NCI-H1930 (cell line): ENCODE measurements around the gene SFRP2.

Experiments
- DNase-seq, 2 experiments: peaks; one replicate each; lab custom pipeline; 2025; lab: John Stamatoyannopoulos, UW

Gene SFRP2

GRCh38 chr4:153788413-153789276 is at the start of gene SFRP2:
Gene SFRP2, minus strand, starts transcription at chr4:153789083. Its CDS starts 248 bp downstream, at chr4:153788835.
- DNase-seq, result no peak

DNA sequence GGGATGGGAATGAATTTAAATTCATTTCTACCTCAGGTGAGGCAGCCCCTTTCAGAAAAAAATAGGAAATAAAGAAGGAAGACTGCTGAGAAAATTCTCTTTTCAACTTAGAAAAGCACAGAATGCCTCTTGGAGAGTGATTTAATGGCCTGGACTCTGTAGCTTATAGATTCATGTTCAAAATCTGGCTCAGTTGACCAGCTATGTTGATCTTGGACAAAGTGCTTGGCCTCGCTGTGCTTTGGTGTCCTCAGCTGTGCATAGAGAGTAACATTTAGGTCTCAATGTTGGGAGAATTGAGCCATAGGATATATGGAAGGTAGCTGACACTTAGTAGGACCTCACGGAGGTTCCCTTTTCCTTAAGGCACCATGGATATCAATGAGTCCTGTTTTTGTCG is 49.7 kb upstream of the SFRP2 start:
- no peak for DNase-seq

- DNase-seq, result no peak
These were observed 46.0 kb upstream of the SFRP2 start for GRCh38 chr4:153834901-153835300.

- DNase-seq, result no peak
These were observed 43.9 kb upstream of the SFRP2 start for GRCh38 chr4:153832720-153833287.

DNA sequence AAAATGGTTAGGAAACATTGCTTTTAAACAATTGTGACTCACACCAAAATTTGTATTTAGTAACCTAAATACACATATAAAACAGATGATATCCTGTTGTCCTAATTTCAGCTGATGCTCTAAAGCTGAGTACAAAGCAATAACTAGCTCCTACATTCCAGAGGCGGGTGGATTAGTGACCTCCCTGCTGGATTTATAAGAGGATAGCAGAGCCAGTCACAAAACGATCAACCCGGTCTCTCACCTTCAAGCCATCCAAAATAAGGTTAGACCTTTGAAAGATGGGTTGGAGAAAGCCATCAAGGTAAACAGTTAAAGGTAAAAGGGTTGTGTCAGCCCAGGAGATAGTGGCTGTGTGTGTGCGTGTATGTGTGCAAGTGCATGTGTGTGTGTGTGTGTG is 43.2 kb upstream of the SFRP2 start:
- no peak for DNase-seq

GRCh38 chr4:153831245-153831644 is 42.4 kb upstream of the SFRP2 start:
- DNase-seq, result no peak

DNA sequence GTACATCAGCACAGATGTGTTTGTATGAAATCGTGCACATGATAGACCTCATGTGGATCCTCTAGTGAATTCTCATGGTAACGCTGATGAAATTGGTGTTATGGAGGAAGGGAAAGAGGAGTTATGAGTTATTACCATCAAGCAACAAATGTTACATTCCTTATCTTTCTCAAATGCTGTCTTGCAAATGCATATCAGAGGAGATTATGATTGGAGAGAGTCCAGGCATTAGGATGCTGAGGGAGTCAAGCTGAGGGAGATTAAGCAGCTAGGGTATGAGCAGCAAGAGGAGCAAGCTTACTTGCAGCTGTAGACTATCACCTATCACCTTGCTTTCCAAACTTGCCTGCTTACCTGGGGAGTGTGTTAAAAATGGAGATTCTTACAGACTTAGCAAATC is 36.8 kb upstream of the SFRP2 start:
- no peak for DNase-seq

- no peak for DNase-seq
These were observed 36.2 kb upstream of the SFRP2 start for GRCh38 chr4:153825126-153825525.

GRCh38 chr4:153824501-153824900 is 35.6 kb upstream of the SFRP2 start:
- DNase-seq, result no peak

- no peak for DNase-seq
These were observed 34.6 kb upstream of the SFRP2 start for GRCh38 chr4:153823483-153823882.

- no peak for DNase-seq
These were observed 33.4 kb upstream of the SFRP2 start for GRCh38 chr4:153822316-153822715.

GRCh38 chr4:153817466-153817865 is 28.6 kb upstream of the SFRP2 start:
- DNase-seq, result no peak

DNA sequence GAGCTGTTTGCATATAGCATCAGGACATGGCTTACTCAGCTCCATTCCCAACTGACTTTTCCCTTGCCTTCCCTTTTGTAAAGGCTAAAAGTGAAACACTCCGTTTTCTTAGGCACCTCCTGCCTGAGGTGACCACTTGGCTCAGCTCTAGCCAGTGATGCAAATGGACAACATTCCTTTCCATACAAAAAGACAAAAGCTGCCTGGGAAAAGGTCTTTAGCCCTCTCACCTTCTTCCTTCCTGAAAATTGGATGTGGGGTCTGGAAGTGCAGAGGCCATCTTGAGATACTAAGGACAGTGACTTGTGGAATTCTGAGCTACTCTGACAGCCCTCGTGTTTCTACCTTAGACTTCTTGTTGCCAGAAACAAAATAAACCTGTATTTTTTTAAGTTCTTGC is 27.7 kb upstream of the SFRP2 start:
- no peak for DNase-seq

GRCh38 chr4:153814789-153815188 is 25.9 kb upstream of the SFRP2 start:
- DNase-seq, result no peak

DNA sequence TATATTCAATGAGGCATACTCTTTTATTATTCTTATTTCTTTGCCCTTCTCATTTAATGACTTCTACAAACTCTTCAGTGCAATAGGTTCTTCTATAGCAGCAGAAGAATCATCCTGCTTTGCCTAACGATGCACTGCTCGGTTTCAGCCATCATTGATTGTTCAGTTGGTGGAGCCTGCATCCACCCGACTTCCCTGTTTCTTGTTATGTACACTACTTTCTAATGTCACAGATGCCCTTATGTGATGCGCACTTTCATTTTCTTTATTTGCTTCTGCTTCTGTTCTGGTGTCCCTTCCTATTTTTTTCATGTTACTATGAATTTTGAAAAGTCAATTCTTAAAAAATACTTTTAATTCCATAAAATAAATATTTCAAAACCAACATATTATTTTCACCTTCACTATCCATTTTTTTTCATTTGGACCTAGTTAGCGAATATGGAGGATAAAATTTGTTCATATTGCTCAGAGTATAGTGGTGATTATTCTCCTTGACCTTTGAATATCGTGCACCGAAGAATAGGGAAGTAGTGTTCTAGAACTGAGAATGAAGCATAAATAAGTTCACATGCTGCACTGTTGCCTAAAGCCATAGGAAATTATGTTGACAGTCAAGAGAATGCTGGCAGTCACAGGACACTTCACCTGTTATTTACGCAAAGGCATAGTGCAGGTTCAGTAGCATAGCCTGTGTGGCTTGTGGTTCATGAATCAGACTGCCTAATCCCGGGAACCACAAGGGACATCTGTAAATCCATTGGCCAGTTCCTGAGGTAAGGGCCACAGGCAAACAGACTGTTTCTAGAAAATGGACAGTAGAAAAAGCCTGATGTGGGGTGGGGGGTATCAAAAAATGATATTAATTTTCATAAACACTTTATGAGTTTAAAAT is 21.3 kb upstream of the SFRP2 start:
- no peak for DNase-seq

DNA sequence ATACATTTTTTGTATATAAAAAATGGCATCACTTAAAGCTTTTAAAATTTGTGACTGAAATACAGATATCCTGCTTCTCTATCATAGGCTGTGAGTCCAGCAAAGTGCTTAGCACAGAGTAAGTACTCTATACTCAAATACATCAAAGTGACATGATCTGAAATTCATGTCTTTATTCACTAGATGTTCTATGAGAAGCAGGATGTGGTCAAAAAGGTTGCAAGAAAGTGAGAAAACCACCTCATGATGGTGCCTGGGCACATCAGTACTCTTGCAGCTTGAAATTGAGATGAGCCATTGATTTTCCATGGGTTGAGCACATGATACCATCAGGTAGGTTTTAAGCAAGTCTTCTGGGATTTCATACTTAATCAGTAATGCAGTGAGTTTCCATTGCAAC is 20.4 kb upstream of the SFRP2 start:
- no peak for DNase-seq

DNA sequence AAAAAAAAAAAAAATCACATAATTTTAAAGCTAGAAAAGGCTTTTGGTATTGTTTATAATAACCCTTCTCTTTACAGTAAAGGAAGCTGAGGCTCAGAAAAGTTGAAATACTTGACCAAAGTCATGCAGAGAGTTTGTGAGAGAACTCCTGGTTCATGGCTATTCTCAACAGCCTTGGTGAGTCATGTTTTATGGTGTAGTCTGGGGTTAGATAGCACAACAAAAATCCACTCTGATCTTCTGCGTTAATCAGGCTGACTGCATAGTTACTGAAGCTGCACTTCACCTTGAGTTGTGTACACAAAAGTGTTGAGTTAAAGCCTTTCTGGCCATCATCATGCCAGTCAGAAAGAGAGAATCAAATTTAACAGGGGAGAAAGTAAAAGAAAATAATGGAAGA is 19.3 kb upstream of the SFRP2 start:
- no peak for DNase-seq

DNA sequence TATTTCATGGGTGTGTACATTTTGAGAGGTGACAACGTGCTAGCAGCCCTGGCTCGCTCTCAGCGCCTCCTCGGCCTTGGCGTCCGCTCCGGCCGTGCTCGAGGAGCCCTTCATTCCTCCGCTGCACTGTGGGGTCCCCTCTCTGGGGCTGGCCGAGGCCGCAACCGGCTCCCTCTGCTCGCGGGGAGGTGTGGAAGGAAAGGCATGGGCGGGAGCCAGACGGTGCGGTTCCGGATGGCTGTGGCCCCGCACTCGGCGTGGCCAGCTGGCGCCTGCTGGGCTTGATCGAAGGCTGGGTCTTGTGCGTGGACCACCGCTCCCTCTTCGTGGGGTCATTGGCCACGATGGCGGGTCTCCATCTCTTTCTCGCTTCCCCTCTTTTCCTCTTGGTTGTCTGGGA is 17.2 kb upstream of the SFRP2 start:
- no peak for DNase-seq

GRCh38 chr4:153804722-153805121 is 15.8 kb upstream of the SFRP2 start:
- DNase-seq, result no peak

DNA sequence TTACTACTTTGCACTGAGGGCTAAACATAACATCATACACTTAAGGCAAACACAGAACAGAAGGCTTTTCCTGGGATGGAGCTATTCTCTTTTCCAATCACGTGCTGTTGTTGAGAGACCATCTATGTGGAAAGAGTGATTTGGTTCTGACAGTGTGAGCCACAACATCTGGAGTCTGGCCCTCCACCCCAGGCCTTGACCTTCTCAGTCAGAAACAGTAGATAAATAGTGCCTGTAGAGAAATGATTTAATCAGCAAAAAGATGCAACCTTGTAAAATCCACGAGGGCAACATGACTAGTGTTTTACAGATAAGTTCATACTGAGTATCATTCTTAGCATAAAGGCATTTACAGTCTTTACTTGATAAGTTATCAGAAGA is 10.8 kb upstream of the SFRP2 start:
- no peak for DNase-seq

DNA sequence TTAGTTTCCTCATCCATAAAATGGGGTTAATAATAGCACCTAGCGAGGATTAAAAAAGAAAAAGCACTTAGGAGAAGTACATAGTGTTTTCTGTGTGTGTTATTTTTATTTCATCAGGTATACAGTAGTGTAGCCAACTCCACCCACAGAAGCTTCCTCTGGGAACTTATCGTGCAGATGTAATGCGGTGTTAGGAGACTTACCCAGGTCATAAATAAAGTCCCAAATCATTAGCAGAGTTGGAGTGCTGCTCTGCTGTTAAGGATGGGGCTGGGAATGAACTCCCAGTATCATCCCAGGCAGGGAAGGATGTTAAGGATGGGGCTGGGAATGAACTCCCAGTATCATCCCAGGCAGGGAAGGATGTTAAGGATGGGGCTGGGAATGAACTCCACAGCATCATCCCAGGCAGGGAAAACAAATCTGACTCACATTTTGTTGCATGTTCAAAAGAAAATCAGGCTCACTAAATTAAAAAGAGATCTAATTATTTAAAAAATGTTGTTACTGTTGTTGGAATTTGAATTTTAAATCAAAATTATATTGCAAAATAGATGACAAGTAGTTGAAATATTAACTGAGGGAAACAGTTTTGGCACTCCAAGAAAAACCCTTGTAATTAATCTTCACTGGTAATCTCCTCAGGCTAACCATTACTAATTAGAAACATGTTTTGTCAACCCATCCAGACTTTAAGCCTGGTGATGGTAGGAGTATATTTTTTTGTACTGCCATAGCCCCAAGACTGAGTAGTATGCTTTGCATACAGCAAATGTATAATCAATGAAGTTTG is 10.2 kb upstream of the SFRP2 start:
- no peak for DNase-seq

DNA sequence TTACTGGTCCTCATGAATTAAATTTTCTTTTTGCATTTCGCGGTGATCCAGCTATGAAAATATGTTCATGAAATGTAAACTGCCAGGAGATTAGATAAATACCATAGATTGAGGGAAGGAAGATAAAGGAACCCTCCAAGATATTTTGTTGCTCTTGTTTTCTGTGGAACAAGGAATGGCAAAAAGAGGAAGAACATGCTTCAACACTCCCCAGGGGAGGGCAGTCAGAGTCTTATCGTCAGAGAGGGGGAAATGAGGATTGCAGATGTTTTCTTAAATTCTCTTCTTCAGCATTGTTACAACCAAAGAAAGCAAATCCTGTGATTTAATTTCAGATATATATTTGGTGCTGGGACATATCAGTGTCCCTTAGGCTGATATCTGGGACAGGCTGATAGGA is 9.5 kb upstream of the SFRP2 start:
- no peak for DNase-seq
